ENCODE data around the gene TMEM145.

- TF ChIP-seq CTCF (IDR thresholded peaks at IDR 0.05): no peak
- TF ChIP-seq POLR2A (IDR thresholded peaks at IDR 0.05): no peak
These were observed 26.6 kb upstream of the TMEM145 start for GRCh38 chr19:42286349-42287016.
